ENCODE data around the gene SLC2A6.

SLC2A6 gene

DNA sequence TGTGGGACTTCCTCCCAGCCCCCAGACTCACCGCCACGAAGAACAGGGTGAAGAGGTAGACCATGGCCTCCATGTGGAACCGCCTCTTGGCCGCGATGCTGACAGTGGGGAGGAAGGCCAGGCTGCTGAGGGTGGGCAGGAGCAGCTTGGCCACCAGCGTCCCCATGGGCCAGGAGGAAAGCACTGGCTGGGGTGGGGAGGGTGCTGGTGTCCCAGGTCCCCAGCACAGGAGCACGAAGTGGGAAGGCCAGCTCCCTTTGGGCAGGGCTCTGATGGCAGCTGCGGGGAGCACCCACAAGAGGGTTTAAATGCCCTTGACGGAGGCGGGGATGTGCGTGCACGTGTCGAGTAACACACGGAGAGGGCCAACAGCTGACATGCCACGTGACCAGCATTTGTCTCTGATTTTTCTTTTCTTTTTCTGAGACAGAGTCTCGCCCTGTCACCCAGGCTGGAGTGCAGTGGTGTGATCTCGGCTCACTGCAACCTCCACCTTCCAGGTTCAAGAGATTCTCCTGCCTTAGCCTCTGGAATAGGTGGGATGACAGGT is 45.9 kb upstream of the SLC2A6 start, which contains the start of gene MYMK:
Gene MYMK (minus strand): TSS at position 281 of the 550 bp plus-strand sequence. CDS start 115 bp downstream, at position 166.
- no peak for TF ChIP-seq CTCF (IDR thresholded peaks at IDR 0.05; ENCODE audit: control insufficient read depth, extremely low read depth, insufficient read depth)
- no peak for DNase-seq (ENCODE audit: low read depth)
- no peak within 1 kb of the TSS for H3K4me3 ChIP-seq (ENCODE audit: low read depth, low read length)

- no peak overlapping the region for H3K4me3 ChIP-seq (ENCODE audit: low read depth, low read length)
- no peak for TF ChIP-seq CTCF (IDR thresholded peaks at IDR 0.05; ENCODE audit: control insufficient read depth, extremely low read depth, insufficient read depth)
- no peak for DNase-seq (ENCODE audit: low read depth)
These were observed 45.2 kb upstream of the SLC2A6 start for GRCh38 chr9:133524146-133524545.

GRCh38 chr9:133523106-133523505 is 44.2 kb upstream of the SLC2A6 start:
- no peak for DNase-seq (ENCODE audit: low read depth)
- TF ChIP-seq CTCF (IDR thresholded peaks at IDR 0.05; ENCODE audit: control insufficient read depth, extremely low read depth, insufficient read depth), result no peak

GRCh38 chr9:133522073-133522910 is 43.4 kb upstream of the SLC2A6 start:
- TF ChIP-seq CTCF (IDR thresholded peaks at IDR 0.05; ENCODE audit: control insufficient read depth, extremely low read depth, insufficient read depth), result no peak
- DNase-seq (ENCODE audit: low read depth), result no peak
- no peak overlapping the region for H3K4me3 ChIP-seq (ENCODE audit: low read depth, low read length)

More at GRCh38 chr9:133523106-133523505, 44.2 kb upstream of the SLC2A6 start:
- H3K4me3 ChIP-seq (ENCODE audit: low read depth, low read length), result no peak overlapping the region

- TF ChIP-seq CTCF (IDR thresholded peaks at IDR 0.05; ENCODE audit: control insufficient read depth, extremely low read depth, insufficient read depth), result no peak
- H3K4me3 ChIP-seq (ENCODE audit: low read depth, low read length), result no peak overlapping the region
- DNase-seq (ENCODE audit: low read depth), result no peak
These were observed 42.5 kb upstream of the SLC2A6 start for GRCh38 chr9:133521122-133522072.

DNA sequence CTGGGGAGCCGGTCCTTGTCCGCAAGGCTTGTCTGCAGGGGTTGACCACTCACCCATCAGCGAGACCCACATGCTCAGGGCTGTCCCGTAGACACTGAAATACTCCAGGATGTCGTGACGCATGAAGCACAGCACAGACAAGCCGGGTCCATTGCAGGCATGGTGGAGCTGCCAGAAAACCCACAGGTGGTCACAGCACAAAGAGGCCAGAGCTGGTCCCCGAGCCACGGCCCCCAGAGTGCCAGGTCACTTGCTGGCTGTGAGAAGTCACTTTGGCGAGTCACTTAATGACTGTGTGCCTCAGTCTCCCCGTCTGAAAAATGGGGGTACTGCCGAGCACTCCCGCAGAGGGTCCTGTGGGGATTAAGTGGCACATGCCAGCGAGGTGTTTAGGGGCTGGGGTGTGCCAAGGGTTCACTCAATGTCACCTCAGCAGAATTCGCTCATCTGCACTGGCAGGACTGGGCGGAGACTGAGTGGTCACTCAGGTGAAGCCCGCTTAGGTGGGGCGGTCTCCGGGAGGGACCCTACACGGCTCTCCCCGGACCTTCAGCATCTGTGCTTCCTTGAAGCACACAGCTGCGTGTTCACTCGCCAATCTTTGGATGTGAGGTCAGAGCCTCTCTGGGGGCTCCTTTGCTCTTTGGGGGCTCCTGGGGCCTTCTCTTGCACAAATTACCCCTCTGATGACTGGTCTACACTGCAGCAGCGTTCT is 41.4 kb upstream of the SLC2A6 start:
- H3K4me3 ChIP-seq (ENCODE audit: low read depth, low read length), result no peak overlapping the region
- no peak for DNase-seq (ENCODE audit: low read depth)
- no peak for TF ChIP-seq CTCF (IDR thresholded peaks at IDR 0.05; ENCODE audit: control insufficient read depth, extremely low read depth, insufficient read depth)

Data from LNCaP clone FGC (cell line).